Limb (tissue), 2 donors: ENCODE results near the gene FAM76A.
"Not testable (repeated sequence)": the region's sequence is repeated elsewhere in the genome, so short reads cannot be mapped to it uniquely, and the experiment has no call there.

Experiments
- DNase-seq, 2 donors: peaks; one replicate each; pipeline ENCODE4 v3.0.0-alpha.2; 2016; ENCODE audit errors: extremely low spot score in 2 of 2

FAM76A gene

GRCh38 chr1:27724961-27725373 is 794 bp upstream of the FAM76A start:
- peak; percentile 68 to 72 for DNase-seq

- DNase-seq: no peak
Observed at GRCh38 chr1:27726173-27727044, 648 bp downstream of the FAM76A start.

GRCh38 chr1:27727126-27727525 is 1.4 kb downstream of the FAM76A start:
- no peak for DNase-seq

- DNase-seq: no peak
Observed at GRCh38 chr1:27736252-27736651, 10.5 kb downstream of the FAM76A start.

- DNase-seq: no peak
Observed at GRCh38 chr1:27741121-27741520, 15.4 kb downstream of the FAM76A start.

GRCh38 chr1:27744556-27744955 is 18.8 kb downstream of the FAM76A start:
- DNase-seq: no peak

GRCh38 chr1:27745466-27745865 is 19.7 kb downstream of the FAM76A start:
- no peak for DNase-seq

GRCh38 chr1:27752360-27752759 is 26.6 kb downstream of the FAM76A start:
- DNase-seq: no peak

- DNase-seq: no peak
Observed at GRCh38 chr1:27755286-27755685, 29.5 kb downstream of the FAM76A start.

GRCh38 chr1:27755865-27756264 is 30.1 kb downstream of the FAM76A start:
- DNase-seq: no peak

GRCh38 chr1:27759236-27759635 is 33.5 kb downstream of the FAM76A start:
- DNase-seq: no peak

GRCh38 chr1:27760426-27760825 is 34.7 kb downstream of the FAM76A start:
- no peak for DNase-seq

- no peak for DNase-seq
Observed at GRCh38 chr1:27762033-27762432, 36.3 kb downstream of the FAM76A start.

GRCh38 chr1:27763358-27763757 is 37.6 kb downstream of the FAM76A start:
- DNase-seq: no peak

GRCh38 chr1:27770293-27770830 is 44.6 kb downstream of the FAM76A start:
- no peak for DNase-seq

GRCh38 chr1:27772036-27772931 is 46.5 kb downstream of the FAM76A start:
- DNase-seq: peak; percentile 39 to 41

GRCh38 chr1:27772932-27773825 is 47.4 kb downstream of the FAM76A start, which contains the start of gene STX12:
Gene STX12, plus strand, starts transcription at chr1:27773219. Its CDS starts 89 bp downstream, at chr1:27773308.
- peak; percentile 98 to 99 for DNase-seq

GRCh38 chr1:27773826-27774445 is 48.2 kb downstream of the FAM76A start:
- no peak for DNase-seq

GRCh38 chr1:27774654-27775053 is 48.9 kb downstream of the FAM76A start:
- no peak for DNase-seq

- not testable (repeated sequence) for DNase-seq
Observed at GRCh38 chr1:27775336-27775735, 49.6 kb downstream of the FAM76A start.
